OCI-LY1 (cell line): ENCODE measurements around the gene TCP1.

Experiments used
- CTCF ChIP-seq: fragments of 200-600 bp; sonication (generic), shearing (Covaris generic); IDR thresholded peaks from 2 replicates; pipeline ENCODE4 v1.5.1; 2017; ENCODE audit warnings: mild to moderate bottlenecking, antibody characterized with exemption, low read length, moderate library complexity, mixed read lengths
- EZH2 ChIP-seq: fragments of 200-600 bp; sonication (generic), shearing (Covaris generic); IDR thresholded peaks from 2 replicates; pipeline ENCODE4 v1.8.0; 2017; ENCODE audit warnings: borderline replicate concordance, mixed run types, mild to moderate bottlenecking, antibody characterized with exemption, low read length, moderate library complexity, mixed read lengths

DNA sequence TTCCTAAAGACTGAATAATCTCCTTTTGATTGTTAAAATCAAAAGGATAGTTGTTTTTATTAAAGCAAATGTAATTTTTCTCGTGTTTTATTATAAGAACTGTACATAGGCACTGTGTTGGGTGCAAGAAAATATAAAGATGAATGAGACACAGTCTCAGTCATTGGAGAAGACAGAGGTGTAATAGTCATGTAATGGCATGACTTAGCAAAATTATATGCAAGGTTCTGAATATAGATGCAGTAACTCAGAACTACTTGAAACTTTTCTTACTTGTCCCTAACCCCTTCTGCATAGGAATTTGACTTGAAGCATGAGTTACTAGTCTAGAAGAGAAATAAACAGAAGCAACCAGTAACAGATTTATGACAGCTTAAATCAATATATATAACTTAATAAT, 47.2 kb downstream of the TCP1 start:
- no peak for TF ChIP-seq EZH2
- no peak for TF ChIP-seq CTCF
